ENCODE results near the gene CCDC102B. TPM values are rescaled to one million over a fixed set of nuclear protein-coding genes. Genes with fewer than 3 reads are reported as not detected.

The CCDC102B gene
- total RNA-seq, 4 donors from 2014 or later = 3.5 to 159 (median 8.8) TPM

DNA sequence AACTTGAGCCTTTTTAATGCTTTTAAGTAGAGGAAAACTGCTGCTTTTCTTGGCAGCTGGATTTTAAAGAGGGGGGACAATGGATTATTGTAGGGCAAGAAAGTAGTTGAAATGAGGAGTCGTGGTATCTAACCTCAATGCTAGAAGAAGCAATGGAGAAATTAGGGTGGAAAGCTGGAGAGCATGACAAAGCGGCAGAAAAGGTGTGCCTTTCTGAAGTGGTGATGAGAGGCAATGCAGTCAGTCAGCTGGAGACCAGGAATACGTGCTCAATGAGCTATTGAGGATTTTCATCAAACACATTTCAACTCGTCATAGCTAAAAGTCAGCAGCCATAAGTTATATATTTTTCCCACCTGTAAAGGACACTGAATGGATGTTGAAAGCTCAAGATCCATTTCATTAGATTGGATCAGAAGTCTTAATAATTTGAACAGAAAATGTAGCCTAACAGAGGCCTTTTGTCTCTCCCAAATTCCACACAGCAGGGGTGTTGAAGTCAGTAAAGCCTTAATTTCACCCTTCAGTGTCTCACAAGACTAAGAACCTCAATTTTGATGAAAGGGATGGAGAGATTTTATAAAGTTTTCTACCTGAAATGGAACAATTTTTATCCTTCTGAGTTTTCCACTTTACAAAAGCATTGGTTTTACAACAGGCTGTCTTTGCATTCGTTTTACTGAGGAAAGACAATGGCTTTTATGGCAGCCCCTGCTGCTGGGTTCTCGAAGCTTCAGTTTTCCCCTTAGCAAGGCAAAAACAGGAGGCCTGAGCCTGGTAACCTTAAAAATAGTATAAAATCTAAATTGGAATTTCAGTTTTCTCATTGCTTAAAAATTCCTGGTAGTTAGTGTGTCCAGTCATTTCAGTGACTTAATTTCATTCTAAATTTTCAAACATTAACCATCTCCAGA lies 131.1 kb downstream of the CCDC102B start:
- no peaks in the 10 kb centered on the region for H3K9me3 ChIP-seq
- TF ChIP-seq, protein P1, sequence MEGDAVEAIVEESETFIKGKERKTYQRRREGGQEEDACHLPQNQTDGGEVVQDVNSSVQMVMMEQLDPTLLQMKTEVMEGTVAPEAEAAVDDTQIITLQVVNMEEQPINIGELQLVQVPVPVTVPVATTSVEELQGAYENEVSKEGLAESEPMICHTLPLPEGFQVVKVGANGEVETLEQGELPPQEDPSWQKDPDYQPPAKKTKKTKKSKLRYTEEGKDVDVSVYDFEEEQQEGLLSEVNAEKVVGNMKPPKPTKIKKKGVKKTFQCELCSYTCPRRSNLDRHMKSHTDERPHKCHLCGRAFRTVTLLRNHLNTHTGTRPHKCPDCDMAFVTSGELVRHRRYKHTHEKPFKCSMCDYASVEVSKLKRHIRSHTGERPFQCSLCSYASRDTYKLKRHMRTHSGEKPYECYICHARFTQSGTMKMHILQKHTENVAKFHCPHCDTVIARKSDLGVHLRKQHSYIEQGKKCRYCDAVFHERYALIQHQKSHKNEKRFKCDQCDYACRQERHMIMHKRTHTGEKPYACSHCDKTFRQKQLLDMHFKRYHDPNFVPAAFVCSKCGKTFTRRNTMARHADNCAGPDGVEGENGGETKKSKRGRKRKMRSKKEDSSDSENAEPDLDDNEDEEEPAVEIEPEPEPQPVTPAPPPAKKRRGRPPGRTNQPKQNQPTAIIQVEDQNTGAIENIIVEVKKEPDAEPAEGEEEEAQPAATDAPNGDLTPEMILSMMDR (IDR thresholded peaks at IDR 0.05) = no peak
- H3K36me3 ChIP-seq = no peaks in the 10 kb centered on the region
- no peaks in the 10 kb centered on the region for H3K4me1 ChIP-seq
- H3K27me3 ChIP-seq = no peaks in the 10 kb centered on the region
- no peak overlapping the region for H3K27ac ChIP-seq
- no peak overlapping the region for H3K4me3 ChIP-seq
- no peak for DNase-seq

DNA sequence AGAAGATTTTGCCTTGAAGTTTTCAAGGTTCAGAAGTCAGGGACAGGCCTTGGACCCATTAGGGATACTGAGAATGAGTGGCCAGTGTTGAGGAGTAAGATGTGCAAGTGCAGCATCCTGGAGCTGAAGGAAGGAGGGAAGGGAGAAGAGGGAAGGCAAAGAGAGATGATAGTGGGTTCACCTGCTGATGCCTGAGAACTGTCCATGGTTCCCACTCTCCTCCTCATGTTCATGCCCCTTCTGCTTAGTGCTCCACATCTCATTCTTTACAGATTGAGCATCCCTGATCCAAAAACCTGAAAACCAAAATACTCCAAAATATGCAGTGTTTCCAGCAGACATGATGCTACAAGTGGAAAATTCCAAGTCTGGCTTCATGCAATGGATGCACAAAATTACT lies 137.8 kb downstream of the CCDC102B start:
- Histone ChIP-seq H3K36me3 (no peaks in the 10 kb centered on the region), H3K27ac (no peak overlapping the region), H3K4me1 (no peaks in the 10 kb centered on the region), H3K4me3 (no peak overlapping the region), H3K9me3 (no peaks in the 10 kb centered on the region), H3K27me3 (no peaks in the 10 kb centered on the region)
- no peak for TF ChIP-seq POLR2A (IDR thresholded peaks at IDR 0.05)
- TF ChIP-seq, protein P1 (IDR thresholded peaks at IDR 0.05) = no peak
- no peak for DNase-seq

DNA sequence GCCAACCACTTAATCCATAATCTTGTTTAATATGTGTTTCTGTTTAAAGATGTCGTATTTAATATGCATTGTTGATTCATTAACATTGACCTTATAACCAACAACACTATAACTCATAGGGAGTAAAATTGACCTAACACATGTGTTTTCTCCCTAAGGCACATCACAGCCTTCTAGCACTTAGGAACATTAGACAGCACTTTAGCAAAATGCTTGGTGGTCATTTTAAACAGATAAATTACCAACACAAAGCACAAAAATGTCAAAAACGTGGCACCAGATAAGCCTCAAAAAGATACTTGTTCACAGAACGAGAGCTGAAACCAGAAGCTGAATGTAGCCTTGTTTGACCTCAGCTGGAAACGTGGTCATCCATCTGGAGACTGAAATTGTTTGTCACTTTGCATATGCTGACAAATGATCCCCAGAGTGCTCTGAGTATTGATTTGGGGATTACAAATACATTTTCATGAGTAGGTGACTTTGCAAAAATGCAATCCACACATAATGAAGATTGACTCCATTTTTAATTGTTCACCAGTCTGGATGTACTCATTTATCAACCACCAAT lies 139.2 kb downstream of the CCDC102B start:
- H3K36me3 ChIP-seq = no peaks in the 10 kb centered on the region
- no peaks in the 10 kb centered on the region for H3K9me3 ChIP-seq
- TF ChIP-seq, protein P1 (IDR thresholded peaks at IDR 0.05) = no peak
- no peak for TF ChIP-seq POLR2A (IDR thresholded peaks at IDR 0.05)
- DNase-seq = no peak
- H3K27me3 ChIP-seq = no peaks in the 10 kb centered on the region
- no peak overlapping the region for H3K4me3 ChIP-seq
- no peak overlapping the region for H3K27ac ChIP-seq
- H3K4me1 ChIP-seq = no peaks in the 10 kb centered on the region

DNA sequence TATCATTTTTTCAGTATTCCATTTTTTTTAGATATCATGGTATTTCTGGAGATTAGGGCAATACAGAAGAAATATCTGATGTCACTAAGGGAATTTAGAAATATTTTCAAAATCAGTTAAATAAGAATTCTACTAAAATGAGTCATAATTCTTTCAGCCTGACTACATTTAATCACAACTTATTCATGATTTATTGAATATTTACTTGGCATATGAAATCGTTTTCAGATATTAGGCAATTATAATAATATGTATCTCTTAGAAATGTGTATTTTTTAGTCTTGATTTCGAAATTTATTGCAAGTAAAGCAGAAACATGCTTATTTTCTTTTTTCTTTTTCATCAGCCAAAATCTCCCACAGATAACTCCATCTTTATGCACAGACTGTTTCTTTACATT lies 142.2 kb downstream of the CCDC102B start:
- H3K27me3 ChIP-seq = no peaks in the 10 kb centered on the region
- no peaks in the 10 kb centered on the region for H3K36me3 ChIP-seq
- DNase-seq = no peak
- H3K4me3 ChIP-seq = no peak overlapping the region
- TF ChIP-seq POLR2A (IDR thresholded peaks at IDR 0.05) = no peak
- TF ChIP-seq, protein P1 (IDR thresholded peaks at IDR 0.05) = no peak
- H3K9me3 ChIP-seq = no peaks in the 10 kb centered on the region
- no peak overlapping the region for H3K27ac ChIP-seq
- H3K4me1 ChIP-seq = no peaks in the 10 kb centered on the region

DNA sequence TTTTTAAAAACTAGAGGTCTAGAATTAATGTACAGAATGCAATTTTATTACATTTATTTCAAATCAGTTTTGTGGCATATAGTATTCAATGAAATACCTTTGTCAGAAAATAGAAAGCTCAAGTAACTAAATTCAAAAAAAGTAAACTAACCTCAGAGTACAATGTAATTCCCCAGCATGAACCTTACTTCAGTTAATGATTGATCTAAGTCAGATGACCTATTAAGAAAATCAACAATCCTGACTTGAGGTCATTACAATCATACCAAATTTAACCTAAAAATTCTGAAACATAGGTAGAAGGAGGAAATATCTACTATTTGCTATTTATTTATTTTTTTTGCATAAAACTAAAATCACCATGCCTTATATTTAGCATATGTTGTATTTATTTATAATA lies 142.9 kb downstream of the CCDC102B start:
- Histone ChIP-seq H3K27ac (no peak overlapping the region), H3K36me3 (no peaks in the 10 kb centered on the region), H3K27me3 (no peaks in the 10 kb centered on the region), H3K4me1 (no peaks in the 10 kb centered on the region), H3K4me3 (no peak overlapping the region), H3K9me3 (no peaks in the 10 kb centered on the region)
- DNase-seq = no peak
- TF ChIP-seq, protein P1 (IDR thresholded peaks at IDR 0.05) = no peak
- TF ChIP-seq POLR2A (IDR thresholded peaks at IDR 0.05) = no peak
